Panc1 (cell line): Measurements from ENCODE around the gene ABLIM2. TPM values are rescaled to one million over a fixed set of nuclear protein-coding genes. Genes with fewer than 3 reads are reported as not detected.

ENCODE experiments used
- ATAC-seq: fragments of 200-7000 bp; cut with Tn5 transposase; 2 replicates; pipeline ENCODE4 v1.9.1; 2020; ENCODE audit warnings: mild to moderate bottlenecking, moderate library complexity
- BruUV-seq: library from RNA; stranded (reverse); fragments of 400-500 nt; replicated peaks from 2 replicates; lab custom pipeline; 2021; lab: Mats Ljungman, UMichigan
- CTCF ChIA-PET: fragments of 300-600 bp; sonication (Branson Sonifier 250); formaldehyde crosslinking; loops from one replicate; lab custom pipeline; 2022; ENCODE audit warnings: antibody characterized with exemption; lab: Charles Lee
- POLR2A ChIA-PET: fragments of 300-600 bp; sonication (Branson Sonifier 250); formaldehyde crosslinking; loops from one replicate; lab custom pipeline; 2022; ENCODE audit warnings: antibody characterized with exemption; lab: Charles Lee
- DNase-seq: peaks from one replicate; pipeline ENCODE4 v3.0.0-alpha.2; 2010; ENCODE audit warnings: low read depth, low spot score
- H3K27ac ChIP-seq: 2 replicates; pipeline ENCODE4 v1.5.1; 2011; ENCODE audit warnings: mild to moderate bottlenecking, low read length, inconsistent platforms
- H3K27me3 ChIP-seq: fragments of 200-500 bp; sonication (Bioruptor generic); 2 replicates; pipeline ENCODE4 v1.6.0; 2014; ENCODE audit warnings: low read length, inconsistent platforms; ENCODE audit not compliant: control insufficient read depth, insufficient read depth
- H3K36me3 ChIP-seq: fragments of 200-500 bp; sonication (Bioruptor generic); 2 replicates; pipeline ENCODE4 v1.5.1; 2014; ENCODE audit warnings: inconsistent platforms, mild to moderate bottlenecking, low read length, moderate library complexity; ENCODE audit not compliant: control insufficient read depth, insufficient read depth
- H3K4me1 ChIP-seq: 2 replicates; pipeline ENCODE4 v1.5.1; 2011; ENCODE audit warnings: inconsistent platforms, mild to moderate bottlenecking, low read length, moderate library complexity; ENCODE audit not compliant: control insufficient read depth, insufficient read depth
- H3K4me3 ChIP-seq, 2 experiments: 2 replicates each; pipeline ENCODE4 v1.5.1; 2011 to 2012; ENCODE audit warnings: low read depth in 2 of 2, low read length in 2 of 2, mild to moderate bottlenecking in 2 of 2, inconsistent platforms in 1 of 2, moderate library complexity in 1 of 2
- H3K9me3 ChIP-seq: fragments of 200-500 bp; sonication (Bioruptor generic); 2 replicates; pipeline ENCODE4 v1.5.1; 2014; ENCODE audit warnings: low read depth, mild to moderate bottlenecking, inconsistent platforms, low read length, moderate library complexity; ENCODE audit not compliant: control insufficient read depth, insufficient read depth
- CTCF ChIP-seq: fragments of 450-650 bp; IDR thresholded peaks from 2 replicates; pipeline ENCODE4 v1.5.1; 2017; ENCODE audit warnings: mild to moderate bottlenecking
- POLR2AphosphoS5 ChIP-seq: IDR thresholded peaks from 2 replicates; pipeline ENCODE4 v1.6.1; 2012; ENCODE audit warnings: mild to moderate bottlenecking, low read depth, low read length, moderate library complexity
- SIN3A ChIP-seq: IDR thresholded peaks from 2 replicates; pipeline ENCODE4 v1.6.1; 2012; ENCODE audit warnings: low read depth, mild to moderate bottlenecking, low read length, moderate library complexity, borderline replicate concordance; ENCODE audit not compliant: insufficient read depth
- TCF7L2 ChIP-seq: IDR thresholded peaks from 2 replicates; pipeline ENCODE4 v1.6.1; 2011; ENCODE audit warnings: mild to moderate bottlenecking, low read depth, low read length, inconsistent platforms
- in situ Hi-C: cut with HindIII; loops from 2 replicates; pipeline ENCODE4 v1.10.0; 2016; ENCODE audit warnings: low sequenced_read_pairs, low pct_unique_long_range_greater_than_20kb
- intact Hi-C: fragments of 100-400 bp; cut with micrococcal nuclease; formaldehyde crosslinking; loops from one replicate; pipeline ENCODE4 v1.10.0; 2022; ENCODE audit not compliant: unreplicated experiment
- total RNA-seq: library from RNA; stranded (reverse); gene quantifications from one replicate; pipeline ENCODE4 v1.2.1, GENCODE V29; 2021; ENCODE audit not compliant: unreplicated experiment
- TF ChIP-seq, protein P1 (sequence below), 2 experiments: IDR thresholded peaks; 2 replicates each; pipeline ENCODE4 v1.6.1; 2011 to 2012; ENCODE audit warnings: low read depth in 2 of 2, control low read depth in 1 of 2, low read length in 1 of 2, mild to moderate bottlenecking in 1 of 2, moderate library complexity in 1 of 2; ENCODE audit not compliant: insufficient read depth in 1 of 2

ABLIM2 gene
- total RNA-seq, 1 experiment from 2014 or later, result 0.64 TPM

GRCh38 chr4:8028368-8028767 is 130.2 kb downstream of the ABLIM2 start:
- H3K9me3 ChIP-seq, result no peaks in the 10 kb centered on the region
- POLR2A ChIA-PET, result no interaction called here
- H3K27me3 ChIP-seq, result no peaks in the 10 kb centered on the region
- H3K4me1 ChIP-seq, result no peaks in the 10 kb centered on the region; the same call in 1 of the 2 replicates
- no peak for ATAC-seq
- in situ Hi-C loops (no loop called here), intact Hi-C loops (no loop called here)
- BruUV-seq, result no TSS peak
- no peak for DNase-seq
- H3K27ac ChIP-seq, result no peak overlapping the region
- H3K36me3 ChIP-seq, result no peaks in the 10 kb centered on the region
- TF ChIP-seq, protein P1, sequence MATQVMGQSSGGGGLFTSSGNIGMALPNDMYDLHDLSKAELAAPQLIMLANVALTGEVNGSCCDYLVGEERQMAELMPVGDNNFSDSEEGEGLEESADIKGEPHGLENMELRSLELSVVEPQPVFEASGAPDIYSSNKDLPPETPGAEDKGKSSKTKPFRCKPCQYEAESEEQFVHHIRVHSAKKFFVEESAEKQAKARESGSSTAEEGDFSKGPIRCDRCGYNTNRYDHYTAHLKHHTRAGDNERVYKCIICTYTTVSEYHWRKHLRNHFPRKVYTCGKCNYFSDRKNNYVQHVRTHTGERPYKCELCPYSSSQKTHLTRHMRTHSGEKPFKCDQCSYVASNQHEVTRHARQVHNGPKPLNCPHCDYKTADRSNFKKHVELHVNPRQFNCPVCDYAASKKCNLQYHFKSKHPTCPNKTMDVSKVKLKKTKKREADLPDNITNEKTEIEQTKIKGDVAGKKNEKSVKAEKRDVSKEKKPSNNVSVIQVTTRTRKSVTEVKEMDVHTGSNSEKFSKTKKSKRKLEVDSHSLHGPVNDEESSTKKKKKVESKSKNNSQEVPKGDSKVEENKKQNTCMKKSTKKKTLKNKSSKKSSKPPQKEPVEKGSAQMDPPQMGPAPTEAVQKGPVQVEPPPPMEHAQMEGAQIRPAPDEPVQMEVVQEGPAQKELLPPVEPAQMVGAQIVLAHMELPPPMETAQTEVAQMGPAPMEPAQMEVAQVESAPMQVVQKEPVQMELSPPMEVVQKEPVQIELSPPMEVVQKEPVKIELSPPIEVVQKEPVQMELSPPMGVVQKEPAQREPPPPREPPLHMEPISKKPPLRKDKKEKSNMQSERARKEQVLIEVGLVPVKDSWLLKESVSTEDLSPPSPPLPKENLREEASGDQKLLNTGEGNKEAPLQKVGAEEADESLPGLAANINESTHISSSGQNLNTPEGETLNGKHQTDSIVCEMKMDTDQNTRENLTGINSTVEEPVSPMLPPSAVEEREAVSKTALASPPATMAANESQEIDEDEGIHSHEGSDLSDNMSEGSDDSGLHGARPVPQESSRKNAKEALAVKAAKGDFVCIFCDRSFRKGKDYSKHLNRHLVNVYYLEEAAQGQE (IDR thresholded peaks at IDR 0.05; ENCODE audit: insufficient read depth in 1 of 2, low read depth in 2 of 2, low read length in 1 of 2), result no peak
- no peak for TF ChIP-seq CTCF
- no peak for TF ChIP-seq POLR2AphosphoS5
- no peak for TF ChIP-seq TCF7L2
- no peak for TF ChIP-seq SIN3A
- CTCF ChIA-PET, result no interaction called here
- no peak overlapping the region for H3K4me3 ChIP-seq

DNA sequence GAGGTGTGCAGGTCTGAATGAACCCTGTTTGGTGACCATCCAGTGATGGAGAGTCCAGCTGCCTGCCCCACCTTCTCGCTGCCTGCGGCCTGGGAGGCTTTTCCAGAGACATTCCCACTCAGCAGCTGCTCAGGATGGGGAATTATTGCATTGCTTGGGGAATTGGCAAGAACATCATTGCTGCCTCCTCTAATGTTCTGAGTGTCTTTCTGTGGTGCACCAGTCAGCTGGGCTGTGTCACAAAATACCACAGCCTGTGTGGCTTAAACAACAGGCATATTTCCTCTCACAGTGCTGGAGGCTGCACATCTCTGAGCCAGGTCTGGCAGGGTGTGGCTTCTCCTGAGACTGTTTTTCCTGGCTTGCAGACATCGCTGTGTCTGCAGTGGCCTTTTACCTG is 132.2 kb downstream of the ABLIM2 start:
- Histone ChIP-seq H3K36me3 (no peaks in the 10 kb centered on the region), H3K27me3 (no peaks in the 10 kb centered on the region), H3K4me3 (no peak overlapping the region), H3K27ac (no peak overlapping the region), H3K9me3 (no peaks in the 10 kb centered on the region), H3K4me1 (no peaks in the 10 kb centered on the region; the same call in 1 of the 2 replicates)
- ChIA-PET CTCF (no interaction called here), POLR2A (no interaction called here)
- ATAC-seq (no peak), DNase-seq (no peak)
- TF ChIP-seq CTCF (no peak), TCF7L2 (no peak), POLR2AphosphoS5 (no peak), SIN3A (no peak)
- TF ChIP-seq, protein P1 (IDR thresholded peaks at IDR 0.05; ENCODE audit: insufficient read depth in 1 of 2, low read depth in 2 of 2, low read length in 1 of 2), result no peak
- intact Hi-C loops, result no loop called here
- in situ Hi-C loops, result no loop called here
- no TSS peak for BruUV-seq
